ENCODE results near the gene ANKRD60. TPM values are rescaled to one million over a fixed set of nuclear protein-coding genes. Genes with fewer than 3 reads are reported as not detected.

Gene ANKRD60
- polyA plus RNA-seq, 5 donors: not detected

- no peak for DNase-seq
Observed at GRCh38 chr20:58223358-58223941, 5.0 kb downstream of the ANKRD60 start.

- DNase-seq: no peak
Observed at GRCh38 chr20:58222446-58222845, 6.0 kb downstream of the ANKRD60 start.

GRCh38 chr20:58219342-58219700 is 9.1 kb downstream of the ANKRD60 start:
- DNase-seq: no peak

- no peak for DNase-seq
Observed at GRCh38 chr20:58218665-58219341, 9.7 kb downstream of the ANKRD60 start.

- peak; percentile 81 to 87 for DNase-seq
Observed at GRCh38 chr20:58216334-58216733, 12.1 kb downstream of the ANKRD60 start.

GRCh38 chr20:58215116-58215515 is 13.3 kb downstream of the ANKRD60 start:
- no peak for DNase-seq

- DNase-seq: no peak
Observed at GRCh38 chr20:58214310-58214709, 14.1 kb downstream of the ANKRD60 start.

GRCh38 chr20:58213716-58214115 is 14.7 kb downstream of the ANKRD60 start:
- no peak for DNase-seq

- DNase-seq: no peak
Observed at GRCh38 chr20:58213121-58213520, 15.3 kb downstream of the ANKRD60 start.

- no peak for DNase-seq
Observed at GRCh38 chr20:58212636-58213035, 15.8 kb downstream of the ANKRD60 start.

- no peak for DNase-seq
Observed at GRCh38 chr20:58210398-58210747, 18.1 kb downstream of the ANKRD60 start.

GRCh38 chr20:58209652-58210397 is 18.6 kb downstream of the ANKRD60 start:
- peak; percentile 69 to 79 for DNase-seq

- DNase-seq: no peak
Observed at GRCh38 chr20:58208944-58209343, 19.5 kb downstream of the ANKRD60 start.

- DNase-seq: no peak
Observed at GRCh38 chr20:58205850-58206249, 22.6 kb downstream of the ANKRD60 start.

GRCh38 chr20:58202044-58202443 is 26.4 kb downstream of the ANKRD60 start:
- no peak for DNase-seq

GRCh38 chr20:58201616-58202015 is 26.8 kb downstream of the ANKRD60 start:
- no peak for DNase-seq

- no peak for DNase-seq
Observed at GRCh38 chr20:58199469-58199868, 29.0 kb downstream of the ANKRD60 start.

GRCh38 chr20:58198901-58199355 is 29.5 kb downstream of the ANKRD60 start:
- no peak for DNase-seq

- DNase-seq: no peak
Observed at GRCh38 chr20:58198384-58198783, 30.1 kb downstream of the ANKRD60 start.

GRCh38 chr20:58197185-58197469 is 31.3 kb downstream of the ANKRD60 start:
- DNase-seq: no peak

- no peak for DNase-seq
Observed at GRCh38 chr20:58196402-58197184, 31.9 kb downstream of the ANKRD60 start.

GRCh38 chr20:58195047-58195446 is 33.4 kb downstream of the ANKRD60 start:
- DNase-seq: no peak

Measured in right lung (tissue), 5 donors.